H1 (cell line): Measurements from ENCODE around the gene PSD2. TPM values are rescaled to one million over a fixed set of nuclear protein-coding genes. Genes with fewer than 3 reads are reported as not detected.
A peak's percentile ranks its signal among the peaks of the same experiment; 100 is the strongest.

Source experiments
- CTCF ChIA-PET: fragments of 300-600 bp; sonication (Branson Sonifier 250); formaldehyde crosslinking; loops from one replicate; lab custom pipeline; 2021; ENCODE audit not compliant: partially characterized antibody; lab: Charles Lee
- POLR2A ChIA-PET: fragments of 300-600 bp; sonication (Branson Sonifier 250); formaldehyde crosslinking; loops from one replicate; lab custom pipeline; 2021; ENCODE audit warnings: inconsistent platforms; ENCODE audit not compliant: partially characterized antibody; lab: Charles Lee
- DNase-seq, 2 experiments: peaks; one replicate each; pipeline versions ENCODE4 v3.0.0 to v3.0.0-alpha.2; 2010 to 2022; ENCODE audit warnings: low spot score in 2 of 2, low read depth in 1 of 2, mixed read lengths in 1 of 2
- FAIRE-seq: peaks from 2 replicates; lab custom pipeline; 2011; peaks lifted over from hg19 to GRCh38; lab: Jason Lieb, UNC
- H2AFZ ChIP-seq: 2 replicates; pipeline ENCODE4 v1.8.1; 2012; ENCODE audit warnings: low read length, inconsistent platforms
- H2AK5ac ChIP-seq: 2 replicates; pipeline ENCODE4 v1.6.1; 2013; ENCODE audit warnings: low read depth, low read length
- H2BK120ac ChIP-seq: replicated peaks from 2 replicates; pipeline ENCODE3; 2013; ENCODE audit warnings: low read depth, low read length, inconsistent platforms
- H2BK12ac ChIP-seq: 2 replicates; pipeline ENCODE4 v1.6.1; 2013; ENCODE audit warnings: low read depth, low read length
- H2BK15ac ChIP-seq: 2 replicates; pipeline ENCODE4 v1.6.1; 2013; ENCODE audit warnings: low read length
- H2BK20ac ChIP-seq: 2 replicates; pipeline ENCODE4 v1.6.1; 2013; ENCODE audit warnings: low read length
- H2BK5ac ChIP-seq: 2 replicates; pipeline ENCODE4 v1.6.1; 2013; ENCODE audit warnings: low read depth, low read length
- H3K14ac ChIP-seq: 2 replicates; pipeline ENCODE4 v1.6.1; 2013; ENCODE audit warnings: inconsistent platforms; ENCODE audit not compliant: insufficient read length
- H3K18ac ChIP-seq: 2 replicates; pipeline ENCODE4 v1.6.1; 2013; ENCODE audit warnings: low read length; ENCODE audit errors: extremely low read depth
- H3K23ac ChIP-seq: 2 replicates; pipeline ENCODE4 v1.6.1; 2013; ENCODE audit warnings: inconsistent platforms; ENCODE audit not compliant: insufficient read length
- H3K23me2 ChIP-seq: 2 replicates; pipeline ENCODE4 v1.6.1; 2013; ENCODE audit warnings: low read depth, low read length
- H3K27ac ChIP-seq: 2 replicates; pipeline ENCODE4 v1.6.1; 2011; ENCODE audit warnings: low read depth, low read length, inconsistent platforms
- H3K27me3 ChIP-seq, 4 experiments: replicated peaks in 1 of 4; 1 replicate in 1 of 4; 2 replicates in 3 of 4; pipeline versions ENCODE4 v1.6.1 to v1.8.1; 2011 to 2013; ENCODE audit warnings: low read length in 3 of 4, mild to moderate bottlenecking in 3 of 4, inconsistent platforms in 2 of 4, mixed read lengths in 2 of 4, moderate library complexity in 1 of 4; ENCODE audit not compliant: control insufficient read depth in 3 of 4, insufficient read depth in 3 of 4; ENCODE audit errors: extremely low read depth in 1 of 4
- H3K36me3 ChIP-seq, 4 experiments: 2 replicates each; pipeline versions ENCODE4 v1.6.1 to v1.8.1; 2011 to 2013; ENCODE audit warnings: mild to moderate bottlenecking in 4 of 4, low read length in 3 of 4, moderate library complexity in 2 of 4, control low read depth in 1 of 4, inconsistent platforms in 1 of 4; ENCODE audit not compliant: insufficient read depth in 4 of 4, control insufficient read depth in 2 of 4
- H3K4ac ChIP-seq: replicated peaks from 2 replicates; pipeline ENCODE3; 2013; ENCODE audit warnings: low read length, low read depth, mixed read lengths, inconsistent platforms; ENCODE audit not compliant: insufficient read length
- H3K4me1 ChIP-seq, 4 experiments: replicated peaks in 1 of 4; 1 replicate in 1 of 4; 2 replicates in 3 of 4; pipeline versions ENCODE4 v1.6.1 to v1.8.1; 2011 to 2013; ENCODE audit warnings: low read length in 3 of 4, inconsistent platforms in 2 of 4, mixed read lengths in 1 of 4; ENCODE audit not compliant: insufficient read depth in 4 of 4, control insufficient read depth in 3 of 4
- H3K4me2 ChIP-seq, 2 experiments: 2 replicates each; pipeline versions ENCODE4 v1.6.1 to v1.8.1; 2011 to 2013; ENCODE audit warnings: low read depth in 2 of 2, low read length in 2 of 2, control low read depth in 1 of 2, inconsistent platforms in 1 of 2, mild to moderate bottlenecking in 1 of 2; ENCODE audit not compliant: insufficient read depth in 1 of 2
- H3K4me3 ChIP-seq, 4 experiments: fragments of 200-600, 300-600 bp in 1 of 4; sonication (generic), shearing (Covaris generic), sonication (Bioruptor Twin) in 1 of 4; 2 replicates each; pipeline versions ENCODE4 v1.5.1 to v1.8.1; 2011 to 2016; ENCODE audit warnings: low read length in 4 of 4, low read depth in 3 of 4, control low read depth in 2 of 4, inconsistent platforms in 2 of 4, mild to moderate bottlenecking in 2 of 4, mixed read lengths in 1 of 4, moderate library complexity in 1 of 4; ENCODE audit not compliant: insufficient read depth in 2 of 4; ENCODE audit errors: extremely low read depth in 1 of 4
- H3K56ac ChIP-seq: replicated peaks from 2 replicates; pipeline ENCODE3; 2013; ENCODE audit warnings: low read depth, mild to moderate bottlenecking, mixed read lengths, low read length, inconsistent platforms; ENCODE audit not compliant: insufficient read length
- H3K79me1 ChIP-seq: 2 replicates; pipeline ENCODE4 v1.6.1; 2013; ENCODE audit warnings: low read depth, low read length, control low read depth
- H3K79me2 ChIP-seq, 2 experiments: 2 replicates each; pipeline versions ENCODE4 v1.6.1 to v1.8.1; 2012 to 2013; ENCODE audit warnings: low read length in 2 of 2, mild to moderate bottlenecking in 2 of 2, inconsistent platforms in 1 of 2; ENCODE audit not compliant: insufficient read depth in 2 of 2, control insufficient read depth in 1 of 2
- H3K9ac ChIP-seq, 4 experiments: replicated peaks in 1 of 4; 1 replicate in 1 of 4; 2 replicates in 3 of 4; pipeline versions ENCODE4 v1.6.1 to v1.8.1; 2011 to 2013; ENCODE audit warnings: low read depth in 3 of 4, low read length in 3 of 4, control low read depth in 2 of 4, mild to moderate bottlenecking in 2 of 4, moderate library complexity in 2 of 4, inconsistent platforms in 1 of 4; ENCODE audit errors: extremely low read depth in 1 of 4
- H3K9me3 ChIP-seq, 2 experiments: 2 replicates each; pipeline versions ENCODE4 v1.6.1 to v1.8.1; 2012 to 2013; ENCODE audit warnings: mild to moderate bottlenecking in 2 of 2, moderate library complexity in 2 of 2, control low read depth in 1 of 2, inconsistent platforms in 1 of 2, low read depth in 1 of 2, low read length in 1 of 2, mixed read lengths in 1 of 2; ENCODE audit not compliant: insufficient read depth in 2 of 2
- H4K20me1 ChIP-seq, 2 experiments: replicated peaks in 1 of 2; 2 replicates each; pipeline versions ENCODE3 to v1.8.1; 2011 to 2013; ENCODE audit warnings: inconsistent platforms in 2 of 2, low read length in 2 of 2, mild to moderate bottlenecking in 1 of 2; ENCODE audit not compliant: insufficient read depth in 2 of 2, control insufficient read depth in 1 of 2
- H4K5ac ChIP-seq: 2 replicates; pipeline ENCODE4 v1.6.1; 2013; ENCODE audit warnings: low read length, low read depth, mixed read lengths, inconsistent platforms; ENCODE audit not compliant: insufficient read length
- H4K8ac ChIP-seq: 2 replicates; pipeline ENCODE4 v1.8.0; 2013; ENCODE audit warnings: mild to moderate bottlenecking, moderate library complexity, low read length, inconsistent platforms; ENCODE audit not compliant: insufficient read depth; ENCODE audit errors: extremely low read depth
- H4K91ac ChIP-seq: replicated peaks from 2 replicates; pipeline ENCODE3; 2013; ENCODE audit warnings: low read length, mixed read lengths, inconsistent platforms; ENCODE audit not compliant: insufficient read length
- ATF3 ChIP-seq: IDR thresholded peaks from 2 replicates; pipeline ENCODE4 v1.6.1; 2011; ENCODE audit warnings: low read depth, mild to moderate bottlenecking, low read length; ENCODE audit not compliant: insufficient read depth
- BCL11A ChIP-seq, 2 experiments: IDR thresholded peaks; one replicate each; pipeline ENCODE4 v1.6.1; 2011; ENCODE audit warnings: low read depth in 2 of 2, low read length in 2 of 2, mild to moderate bottlenecking in 2 of 2
- CBX5 ChIP-seq: fragments of 300-800, 300-1000 bp; sonication (generic); IDR thresholded peaks from 2 replicates; pipeline ENCODE4 v1.7.1; 2016; ENCODE audit warnings: antibody characterized with exemption, low read length, low read depth
- CBX8 ChIP-seq: fragments of 300-800, 300-1000 bp; sonication (generic); IDR thresholded peaks from 2 replicates; pipeline ENCODE4 v1.7.1; 2016; ENCODE audit warnings: low read depth, low read length, borderline replicate concordance
- CHD2 ChIP-seq: IDR thresholded peaks from 2 replicates; pipeline ENCODE4 v1.6.1; 2012; ENCODE audit warnings: low read length, improper control_type of control experiment
- EZH2 ChIP-seq: fragments of 200-600 bp; sonication (generic); IDR thresholded peaks from 2 replicates; pipeline ENCODE4 v1.7.1; 2012; ENCODE audit warnings: low read depth, mild to moderate bottlenecking, moderate library complexity, low read length, inconsistent platforms; ENCODE audit not compliant: severe bottlenecking
- FOSL1 ChIP-seq: IDR thresholded peaks from 2 replicates; pipeline ENCODE4 v1.6.1; 2011; ENCODE audit warnings: mild to moderate bottlenecking, low read depth, low read length, moderate library complexity; ENCODE audit not compliant: insufficient read depth
- MAFK ChIP-seq: IDR thresholded peaks from 2 replicates; pipeline ENCODE4 v1.6.1; 2012; ENCODE audit warnings: low read depth, mild to moderate bottlenecking, improper control_type of control experiment, low read length
- NANOG ChIP-seq: IDR thresholded peaks from 2 replicates; pipeline ENCODE4 v1.6.1; 2011; ENCODE audit warnings: low read length, low read depth, mild to moderate bottlenecking, inconsistent platforms; ENCODE audit not compliant: insufficient read depth, poor library complexity, severe bottlenecking
- RFX5 ChIP-seq: IDR thresholded peaks from 2 replicates; pipeline ENCODE4 v1.6.1; 2011; ENCODE audit warnings: low read depth, low read length, improper control_type of control experiment, borderline replicate concordance
- RXRA ChIP-seq: IDR thresholded peaks from 2 replicates; pipeline ENCODE4 v1.6.1; 2011; ENCODE audit warnings: low read depth, mild to moderate bottlenecking, low read length, moderate library complexity; ENCODE audit not compliant: insufficient read depth
- SP1 ChIP-seq: IDR thresholded peaks from 2 replicates; pipeline ENCODE4 v1.6.1; 2011; ENCODE audit warnings: low read depth, low read length
- WGBS, 2 experiments: shearing (Covaris generic) in 1 of 2; methylation state at CpG; one replicate each; pipeline versions ENCODE4 v1.1.6 to v1.1.7; 2013 to 2015; ENCODE audit warnings: low lambda C conversion rate in 2 of 2, mixed read lengths in 2 of 2, inconsistent platforms in 1 of 2, low coverage in 1 of 2, missing lambda C conversion rate in 1 of 2; ENCODE audit not compliant: insufficient replicate concordance in 2 of 2, insufficient coverage in 1 of 2, insufficient read length in 1 of 2; ENCODE audit errors: extremely low coverage in 1 of 2, missing lambda C conversion rate in 1 of 2; 5-methylcytosine and 5-hydroxymethylcytosine counted together
- polyA plus RNA-seq, 7 experiments: library from polyadenylated mRNA; depleted of rRNA in 3 of 7; stranded (reverse) in 5 of 7; unstranded in 2 of 7; fragments of >200 nt in 5 of 7; fragments of 200-250 nt in 2 of 7; gene quantifications; 1 replicate in 5 of 7; 2 replicates in 1 of 7; 4 replicates in 1 of 7; pipeline versions ENCODE4 v1.2.1 to v1.2.3, GENCODE V29; 2011 to 2013; ENCODE audit warnings: missing spikeins in 2 of 7, mixed read lengths in 2 of 7
- total RNA-seq: library from RNA; stranded (reverse); fragmentation: NEBNext Ultra II Directional; extraction: Animal tissue kit (Norgen Biotek cat#: 25700); gene quantifications from 2 replicates; pipeline ENCODE4 v1.2.1, GENCODE V29; 2021

PSD2 gene
- total and polyA plus RNA-seq, 2 of the 8 experiments (the other 6 are each of a cell fraction or from before 2014, with no cell fraction given), result 0.06 to 0.14 TPM

GRCh38 chr5:139749242-139749641 is 46.4 kb upstream of the PSD2 start:
- no peak overlapping the region for H4K91ac ChIP-seq
- H2BK20ac ChIP-seq, result no peak overlapping the region
- FAIRE-seq (no peak), DNase-seq (no peak)
- H2AK5ac ChIP-seq, result no peak overlapping the region
- peaks cover 7 to 32% (median 24%) of the 10 kb centered on the region in 4 experiments for H3K4me1 ChIP-seq
- no peak overlapping the region for H3K56ac ChIP-seq
- no peaks in the 10 kb centered on the region for H3K9me3 ChIP-seq
- H3K36me3 ChIP-seq, result no peaks in the 10 kb centered on the region
- H3K18ac ChIP-seq, result no peak overlapping the region
- H3K23ac ChIP-seq, result no peak overlapping the region
- no peak overlapping the region for H3K27ac ChIP-seq
- H3K14ac ChIP-seq, result no peak overlapping the region
- H2BK5ac ChIP-seq, result no peak overlapping the region
- H3K79me2 ChIP-seq, result no peaks in the 10 kb centered on the region
- peak overlapping the region in 1 of 4 experiments; percentile 64; a peak in 3 of 8 replicates for H3K4me3 ChIP-seq
- H4K5ac ChIP-seq, result no peak overlapping the region
- H3K23me2 ChIP-seq, result peaks cover 23% of the 10 kb centered on the region; the same call in 1 of the 2 replicates
- H2AFZ ChIP-seq, result no peak overlapping the region
- H3K4ac ChIP-seq, result no peak overlapping the region
- H2BK120ac ChIP-seq, result no peak overlapping the region
- CTCF ChIA-PET, result interaction anchor here (2.7 to 5.9 kb wide), 3 partner anchors 16 to 116 kb away, joined by 13 to 52 read pairs (median 29); no protein-coding TSS in a partner anchor
- no peak overlapping the region; the same call in 1 of the 2 replicates for H2BK12ac ChIP-seq
- no peak overlapping the region for H3K9ac ChIP-seq
- no peak overlapping the region for H2BK15ac ChIP-seq
- H3K4me2 ChIP-seq, result peak overlapping the region in 1 of 2 experiments; percentile 97; a peak in 1 of 4 replicates
- peaks cover 0 to 5% of the 10 kb centered on the region in 2 experiments for H4K20me1 ChIP-seq
- 86% methylated on average over 2 of the region's 2 CpGs; no CpG with 5 or more reads in 1 of the 2 experiments for WGBS, 2 experiments
- H3K79me1 ChIP-seq, result no peaks in the 10 kb centered on the region
- POLR2A ChIA-PET, result interaction anchor here (1.4 kb wide), 1 partner anchor 101 kb away, joined by 3 read pairs; the partner anchor contains the start of gene CXXC5
- peaks cover 24 to 66% (median 60%) of the 10 kb centered on the region in 4 experiments for H3K27me3 ChIP-seq
- no peak overlapping the region for H4K8ac ChIP-seq
- TF ChIP-seq BCL11A (IDR thresholded peaks at IDR 0.05; ENCODE audit: low read depth in 2 of 2, low read length in 2 of 2) (no peak), ATF3 (no peak), NANOG (no peak), CBX5 (no peak), CHD2 (no peak), RXRA (no peak), MAFK (no peak), RFX5 (no peak), FOSL1 (no peak), EZH2 (no peak), CBX8 (no peak), SP1 (no peak)
